LHCN-M2 (cell line): Measurements from ENCODE around the gene MACROD2. TPM values are rescaled to one million over a fixed set of nuclear protein-coding genes. Genes with fewer than 3 reads are reported as not detected.
"Not testable (repeated sequence)": the region's sequence is repeated elsewhere in the genome, so short reads cannot be mapped to it uniquely, and the experiment has no call there.

Experiments
- DNase-seq: peaks from one replicate; pipeline ENCODE4 v3.0.0-alpha.2; 2012; ENCODE audit warnings: low read depth
- total RNA-seq: library from RNA; depleted of rRNA; stranded (reverse); fragments of >200 nt; gene quantifications from 2 replicates; pipeline ENCODE4 v1.2.3, GENCODE V29; 2014

MACROD2 gene
- total RNA-seq, 1 experiment from 2014 or later = 1.1 TPM

- no peak for DNase-seq
These were observed 952.2 kb downstream of the MACROD2 start for GRCh38 chr20:14947536-14947935.

- DNase-seq = no peak
These were observed 952.6 kb downstream of the MACROD2 start for GRCh38 chr20:14947946-14948345.

- no peak for DNase-seq
These were observed 953.1 kb downstream of the MACROD2 start for GRCh38 chr20:14948416-14948815.

- no peak for DNase-seq
These were observed 955.3 kb downstream of the MACROD2 start for GRCh38 chr20:14950633-14951032.

GRCh38 chr20:14951105-14951504, 955.8 kb downstream of the MACROD2 start:
- no peak for DNase-seq

GRCh38 chr20:14951707-14952418, 956.5 kb downstream of the MACROD2 start:
- DNase-seq = peak; percentile 85

GRCh38 chr20:14953736-14954135, 958.4 kb downstream of the MACROD2 start:
- no peak for DNase-seq

- DNase-seq = no peak
These were observed 960.1 kb downstream of the MACROD2 start for GRCh38 chr20:14955399-14955798.

GRCh38 chr20:14956026-14956425, 960.7 kb downstream of the MACROD2 start:
- no peak for DNase-seq

- no peak for DNase-seq
These were observed 961.2 kb downstream of the MACROD2 start for GRCh38 chr20:14956538-14956937.

GRCh38 chr20:14957402-14957801, 962.1 kb downstream of the MACROD2 start:
- no peak for DNase-seq

GRCh38 chr20:14958626-14959025, 963.3 kb downstream of the MACROD2 start:
- no peak for DNase-seq

GRCh38 chr20:14959506-14960475, 964.5 kb downstream of the MACROD2 start:
- no peak for DNase-seq

- DNase-seq = no peak
These were observed 965.5 kb downstream of the MACROD2 start for GRCh38 chr20:14960831-14961230.

GRCh38 chr20:14963262-14963663, 967.9 kb downstream of the MACROD2 start:
- DNase-seq = peak; percentile 82

- DNase-seq = no peak
These were observed 970.9 kb downstream of the MACROD2 start for GRCh38 chr20:14966203-14966602.

- DNase-seq = no peak
These were observed 971.5 kb downstream of the MACROD2 start for GRCh38 chr20:14966808-14967207.

GRCh38 chr20:14972256-14972655, 976.9 kb downstream of the MACROD2 start:
- no peak for DNase-seq

- no peak for DNase-seq
These were observed 977.4 kb downstream of the MACROD2 start for GRCh38 chr20:14972690-14973089.

GRCh38 chr20:14979453-14979986, 984.2 kb downstream of the MACROD2 start:
- DNase-seq = no peak

GRCh38 chr20:14981486-14981885, 986.2 kb downstream of the MACROD2 start:
- not testable (repeated sequence) for DNase-seq

GRCh38 chr20:14982324-14982723, 987.0 kb downstream of the MACROD2 start:
- DNase-seq = not testable (repeated sequence)
